Osteoblast (primary cell): ENCODE results near the gene ATP10A. TPM values are rescaled to one million over a fixed set of nuclear protein-coding genes. Genes with fewer than 3 reads are reported as not detected.

Experiments
- DNase-seq: peaks from one replicate; pipeline ENCODE4 v3.0.0; 2011; ENCODE audit warnings: low spot score, mixed read lengths; ENCODE audit not compliant: insufficient read length; ENCODE audit errors: missing footprints
- H2AFZ ChIP-seq: 2 replicates; pipeline ENCODE4 v1.6.0; 2011; ENCODE audit warnings: mild to moderate bottlenecking, low read length
- H3K27ac ChIP-seq: 2 replicates; pipeline ENCODE4 v1.5.1; 2011; ENCODE audit warnings: mild to moderate bottlenecking, low read depth, low read length, moderate library complexity
- H3K27me3 ChIP-seq: 2 replicates; pipeline ENCODE4 v1.6.0; 2012; ENCODE audit warnings: mild to moderate bottlenecking, control low read depth, inconsistent platforms, low read length, moderate library complexity; ENCODE audit not compliant: insufficient read depth
- H3K36me3 ChIP-seq: 2 replicates; pipeline ENCODE4 v1.5.1; 2011; ENCODE audit warnings: mild to moderate bottlenecking, low read length, control low read depth, moderate library complexity; ENCODE audit not compliant: insufficient read depth
- H3K4me1 ChIP-seq: 2 replicates; pipeline ENCODE4 v1.5.1; 2011; ENCODE audit warnings: mild to moderate bottlenecking, low read length, control low read depth, moderate library complexity; ENCODE audit not compliant: insufficient read depth
- H3K4me2 ChIP-seq: 2 replicates; pipeline ENCODE4 v1.6.0; 2011; ENCODE audit warnings: mild to moderate bottlenecking, low read length; ENCODE audit not compliant: insufficient read depth
- H3K4me3 ChIP-seq: fragments of 200-600 bp; sonication (generic); 3 replicates; pipeline ENCODE4 v1.5.1; 2012; ENCODE audit warnings: mild to moderate bottlenecking, low read length, inconsistent platforms; ENCODE audit not compliant: insufficient read depth
- H3K79me2 ChIP-seq: 2 replicates; pipeline ENCODE4 v1.6.0; 2012; ENCODE audit warnings: mild to moderate bottlenecking, low read length, control low read depth, inconsistent platforms; ENCODE audit not compliant: insufficient read depth
- H3K9me3 ChIP-seq: 2 replicates; pipeline ENCODE4 v1.5.1; 2011; ENCODE audit warnings: low read depth, low read length, control low read depth
- H4K20me1 ChIP-seq: 2 replicates; pipeline ENCODE4 v1.6.0; 2012; ENCODE audit warnings: mild to moderate bottlenecking, low read length, control low read depth; ENCODE audit not compliant: insufficient read depth
- total RNA-seq: library from RNA; depleted of rRNA; stranded (reverse); fragments of >200 nt; gene quantifications from 2 replicates; pipeline ENCODE4 v1.2.3, GENCODE V29; 2012
- TF ChIP-seq, protein P1 (sequence below): IDR thresholded peaks from 2 replicates; pipeline ENCODE4 v1.5.1; 2011; ENCODE audit warnings: mild to moderate bottlenecking, low read depth, low read length, moderate library complexity; ENCODE audit errors: extremely low read depth

ATP10A gene
- total RNA-seq, 1 donor, result 32.9 TPM

DNA sequence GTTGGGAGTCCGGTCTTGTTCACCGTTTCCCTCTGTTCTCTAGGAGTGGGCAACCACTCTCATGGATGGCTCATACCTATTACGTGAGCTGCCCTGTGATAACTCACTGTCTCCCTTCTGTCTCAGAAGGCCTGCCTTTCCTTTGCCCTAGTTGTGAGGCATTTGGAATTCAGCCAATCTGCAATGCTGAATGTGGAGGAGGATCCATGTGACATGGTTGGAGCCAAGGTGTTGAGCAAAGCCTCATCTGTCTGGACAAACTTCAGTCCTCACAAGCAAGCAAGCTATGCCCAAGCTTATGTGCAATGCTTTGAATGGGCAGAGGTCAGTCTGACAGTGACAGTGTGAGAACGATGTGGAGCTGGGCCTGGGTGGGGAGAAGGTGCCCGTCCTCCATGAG, 37.8 kb upstream of the ATP10A start:
- Histone ChIP-seq H3K4me1 (peaks cover 31% of the 10 kb centered on the region), H2AFZ (peak overlapping the region; percentile 0), H3K27me3 (no peaks in the 10 kb centered on the region), H3K9me3 (no peaks in the 10 kb centered on the region), H3K4me2 (no peak overlapping the region), H3K4me3 (no peak overlapping the region), H3K27ac (peak overlapping the region; percentile 12), H4K20me1 (no peaks in the 10 kb centered on the region), H3K36me3 (no peaks in the 10 kb centered on the region), H3K79me2 (no peaks in the 10 kb centered on the region)
- DNase-seq, result no peak
- TF ChIP-seq, protein P1, sequence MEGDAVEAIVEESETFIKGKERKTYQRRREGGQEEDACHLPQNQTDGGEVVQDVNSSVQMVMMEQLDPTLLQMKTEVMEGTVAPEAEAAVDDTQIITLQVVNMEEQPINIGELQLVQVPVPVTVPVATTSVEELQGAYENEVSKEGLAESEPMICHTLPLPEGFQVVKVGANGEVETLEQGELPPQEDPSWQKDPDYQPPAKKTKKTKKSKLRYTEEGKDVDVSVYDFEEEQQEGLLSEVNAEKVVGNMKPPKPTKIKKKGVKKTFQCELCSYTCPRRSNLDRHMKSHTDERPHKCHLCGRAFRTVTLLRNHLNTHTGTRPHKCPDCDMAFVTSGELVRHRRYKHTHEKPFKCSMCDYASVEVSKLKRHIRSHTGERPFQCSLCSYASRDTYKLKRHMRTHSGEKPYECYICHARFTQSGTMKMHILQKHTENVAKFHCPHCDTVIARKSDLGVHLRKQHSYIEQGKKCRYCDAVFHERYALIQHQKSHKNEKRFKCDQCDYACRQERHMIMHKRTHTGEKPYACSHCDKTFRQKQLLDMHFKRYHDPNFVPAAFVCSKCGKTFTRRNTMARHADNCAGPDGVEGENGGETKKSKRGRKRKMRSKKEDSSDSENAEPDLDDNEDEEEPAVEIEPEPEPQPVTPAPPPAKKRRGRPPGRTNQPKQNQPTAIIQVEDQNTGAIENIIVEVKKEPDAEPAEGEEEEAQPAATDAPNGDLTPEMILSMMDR, result no peak

DNA sequence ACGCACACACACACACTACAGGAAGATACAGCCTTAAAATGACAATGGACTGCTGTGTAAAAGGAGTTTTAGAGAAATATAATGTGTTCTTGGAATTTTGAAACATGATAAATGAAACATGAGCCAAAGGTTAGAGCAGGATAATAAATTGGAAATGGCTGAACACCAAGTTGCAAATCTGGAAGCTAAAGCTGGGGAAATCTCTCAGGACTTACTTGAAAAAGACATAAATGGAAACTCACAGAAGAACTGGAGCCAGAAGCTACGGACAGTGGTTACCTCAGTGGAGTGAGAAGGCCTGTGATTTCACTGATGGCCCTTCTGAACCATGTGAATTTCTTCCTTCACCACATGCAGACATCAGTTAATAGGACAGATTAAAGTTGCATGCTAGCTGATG, 37.3 kb upstream of the ATP10A start:
- H3K4me1 ChIP-seq, result peaks cover 28% of the 10 kb centered on the region
- H3K36me3 ChIP-seq, result no peaks in the 10 kb centered on the region
- H2AFZ ChIP-seq, result peak overlapping the region; percentile 0
- H4K20me1 ChIP-seq, result no peaks in the 10 kb centered on the region
- H3K9me3 ChIP-seq, result no peaks in the 10 kb centered on the region
- H3K79me2 ChIP-seq, result no peaks in the 10 kb centered on the region
- no peak for DNase-seq
- peak overlapping the region; percentile 4 for H3K27ac ChIP-seq
- no peaks in the 10 kb centered on the region for H3K27me3 ChIP-seq
- TF ChIP-seq, protein P1, result no peak
- H3K4me3 ChIP-seq, result no peak overlapping the region
- no peak overlapping the region for H3K4me2 ChIP-seq

DNA sequence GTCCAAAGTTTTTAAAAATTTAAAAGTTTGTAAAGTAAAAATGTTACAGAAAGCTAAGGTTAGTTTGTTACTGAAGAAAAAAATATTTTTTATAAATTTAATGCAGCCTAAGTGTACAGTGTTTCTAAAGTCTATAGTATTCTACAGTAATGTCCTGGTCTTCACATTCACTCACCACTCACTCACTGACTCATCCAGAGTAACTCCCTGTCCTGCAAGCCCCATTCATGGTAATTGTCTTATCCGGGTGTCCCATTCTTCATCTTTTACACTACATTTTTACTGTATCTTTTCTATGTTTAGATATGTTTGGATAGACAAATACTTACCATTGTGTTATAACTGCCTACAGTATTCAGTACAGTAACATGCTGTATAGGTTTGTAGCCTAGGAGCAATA, 36.7 kb upstream of the ATP10A start:
- Histone ChIP-seq H3K4me3 (no peak overlapping the region), H4K20me1 (no peaks in the 10 kb centered on the region), H3K9me3 (no peaks in the 10 kb centered on the region), H3K36me3 (no peaks in the 10 kb centered on the region), H3K4me2 (no peak overlapping the region), H2AFZ (no peak overlapping the region), H3K4me1 (peaks cover 22% of the 10 kb centered on the region), H3K79me2 (no peaks in the 10 kb centered on the region), H3K27ac (no peak overlapping the region), H3K27me3 (no peaks in the 10 kb centered on the region)
- peak; percentile 89 for DNase-seq
- TF ChIP-seq, protein P1, result no peak

DNA sequence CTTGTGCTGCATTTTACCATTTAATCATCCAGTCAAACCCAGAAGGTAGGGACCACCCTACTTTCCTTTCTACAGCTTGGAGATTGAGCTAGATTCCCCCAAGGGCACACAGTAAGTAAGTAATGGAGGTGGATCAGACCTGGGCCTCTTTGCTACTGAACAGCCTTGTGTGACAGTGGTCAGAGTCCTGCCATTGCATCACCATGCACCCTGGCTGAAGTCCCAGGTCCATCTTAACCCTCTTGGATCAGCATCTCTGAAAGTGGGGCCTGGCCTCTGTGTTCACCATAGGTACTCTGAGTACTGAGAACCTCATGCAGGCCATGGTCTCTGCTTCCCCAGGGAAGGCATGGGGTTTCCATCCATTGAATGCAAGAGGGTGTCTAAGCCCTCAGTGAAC, 34.5 kb upstream of the ATP10A start:
- H3K27ac ChIP-seq, result no peak overlapping the region
- no peaks in the 10 kb centered on the region for H3K79me2 ChIP-seq
- H3K27me3 ChIP-seq, result no peaks in the 10 kb centered on the region
- no peaks in the 10 kb centered on the region for H3K9me3 ChIP-seq
- H2AFZ ChIP-seq, result no peak overlapping the region
- H3K4me2 ChIP-seq, result no peak overlapping the region
- no peaks in the 10 kb centered on the region for H4K20me1 ChIP-seq
- DNase-seq, result no peak
- TF ChIP-seq, protein P1, result no peak
- no peaks in the 10 kb centered on the region for H3K36me3 ChIP-seq
- no peak overlapping the region for H3K4me3 ChIP-seq
- peaks cover 15% of the 10 kb centered on the region for H3K4me1 ChIP-seq
